Mesodermal cell (in vitro differentiated cells): ENCODE results near the gene CDK5RAP3.
"Not testable (repeated sequence)": the region's sequence is repeated elsewhere in the genome, so short reads cannot be mapped to it uniquely, and the experiment has no call there.

Source experiments
- H3K27ac ChIP-seq: 2 replicates; pipeline ENCODE4 v1.7.0; 2013; ENCODE audit warnings: mild to moderate bottlenecking, low read depth, low read length, moderate library complexity; ENCODE audit not compliant: severe bottlenecking
- H3K36me3 ChIP-seq: 2 replicates; pipeline ENCODE4 v1.7.1; 2013; ENCODE audit warnings: mild to moderate bottlenecking, low read length, moderate library complexity; ENCODE audit not compliant: control insufficient read depth, insufficient read depth
- H3K4me1 ChIP-seq: one replicate; pipeline ENCODE4 v1.7.1; 2013; ENCODE audit warnings: mild to moderate bottlenecking, low read length; ENCODE audit not compliant: insufficient read depth, control insufficient read depth, poor library complexity, severe bottlenecking
- H3K4me3 ChIP-seq: 2 replicates; pipeline ENCODE4 v1.7.0; 2013; ENCODE audit warnings: low read length, control low read depth, mild to moderate bottlenecking; ENCODE audit not compliant: insufficient read depth, poor library complexity, severe bottlenecking; ENCODE audit errors: extremely low read depth
- H3K9me3 ChIP-seq: 2 replicates; pipeline ENCODE4 v1.7.1; 2013; ENCODE audit warnings: mild to moderate bottlenecking, low read length, moderate library complexity; ENCODE audit not compliant: control insufficient read depth
- WGBS, 2 experiments: methylation state at CpG; one replicate each; pipeline ENCODE4 v1.1.5; 2013; ENCODE audit warnings: missing lambda C conversion rate in 2 of 2; ENCODE audit not compliant: insufficient coverage in 2 of 2; 5-methylcytosine and 5-hydroxymethylcytosine counted together

Gene CDK5RAP3

GRCh38 chr17:47978324-47978723 is 7.4 kb downstream of the CDK5RAP3 start:
- Histone ChIP-seq H3K4me3 (no peak overlapping the region), H3K9me3 (no peaks in the 10 kb centered on the region), H3K4me1 (peaks cover 20% of the 10 kb centered on the region), H3K36me3 (peaks cover 87% of the 10 kb centered on the region), H3K27ac (no peak overlapping the region)
- WGBS, 2 experiments = 11 to 25% methylated on average over 6 of the region's 7 CpGs

GRCh38 chr17:47980541-47980940 is 9.6 kb downstream of the CDK5RAP3 start:
- Histone ChIP-seq H3K4me1 (peaks cover 29% of the 10 kb centered on the region), H3K4me3 (no peak overlapping the region), H3K9me3 (no peaks in the 10 kb centered on the region), H3K36me3 (peaks cover 80% of the 10 kb centered on the region), H3K27ac (no peak overlapping the region)

DNA sequence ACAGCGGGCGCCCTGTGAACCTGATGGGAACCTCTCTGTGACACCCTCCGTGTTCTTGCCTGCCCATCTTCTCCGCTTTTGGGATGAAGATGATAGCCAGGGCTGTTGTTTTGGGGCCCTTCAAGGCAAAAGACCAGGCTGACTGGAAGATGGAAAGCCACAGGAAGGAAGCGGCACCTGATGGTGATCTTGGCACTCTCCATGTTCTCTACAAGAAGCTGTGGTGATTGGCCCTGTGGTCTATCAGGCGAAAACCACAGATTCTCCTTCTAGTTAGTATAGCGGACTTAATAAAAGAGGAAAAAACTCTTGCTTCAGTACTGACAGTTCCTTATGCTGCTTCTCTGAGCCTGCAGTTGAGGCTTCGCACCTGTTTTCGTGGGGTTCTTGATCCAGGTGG is 10.5 kb downstream of the CDK5RAP3 start:
- no peak overlapping the region for H3K4me3 ChIP-seq
- H3K4me1 ChIP-seq = peaks cover 29% of the 10 kb centered on the region
- H3K36me3 ChIP-seq = peaks cover 71% of the 10 kb centered on the region
- H3K9me3 ChIP-seq = no peaks in the 10 kb centered on the region
- 100% methylated on average over 7 to 9 of the region's 9 CpGs for WGBS, 2 experiments
- no peak overlapping the region for H3K27ac ChIP-seq

DNA sequence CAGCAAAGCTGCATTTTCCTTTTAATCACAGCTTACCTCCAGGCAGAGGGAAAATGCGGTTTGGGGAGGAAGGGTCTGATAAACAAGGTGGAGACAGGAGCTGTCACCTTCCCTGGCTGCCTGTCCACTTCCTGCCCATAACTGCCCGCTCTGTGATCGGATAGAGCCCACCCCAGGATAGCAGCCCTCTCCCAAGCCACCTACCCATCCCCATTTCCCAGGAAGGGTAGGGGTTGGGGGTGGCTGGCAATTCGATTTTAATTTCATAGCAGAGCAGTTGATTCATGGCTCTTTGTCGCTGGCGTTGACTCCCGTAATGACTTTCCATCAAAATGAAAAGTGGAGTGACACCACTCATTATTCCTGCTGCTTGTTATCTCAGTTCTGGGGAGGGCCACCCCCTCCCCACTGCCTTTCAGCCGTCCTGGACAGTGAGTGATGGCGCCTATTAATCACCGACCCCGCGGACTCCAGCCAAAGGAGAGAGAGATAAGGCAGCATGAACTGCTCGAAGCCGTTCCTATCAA is 11.2 kb downstream of the CDK5RAP3 start:
- peak overlapping the region; percentile 16 for H3K27ac ChIP-seq
- H3K36me3 ChIP-seq = peaks cover 67% of the 10 kb centered on the region
- no peaks in the 10 kb centered on the region for H3K9me3 ChIP-seq
- no peak overlapping the region for H3K4me3 ChIP-seq
- peaks cover 30% of the 10 kb centered on the region for H3K4me1 ChIP-seq
- WGBS, 2 experiments = 86 to 88% methylated on average over 6 to 7 of the region's 14 CpGs

DNA sequence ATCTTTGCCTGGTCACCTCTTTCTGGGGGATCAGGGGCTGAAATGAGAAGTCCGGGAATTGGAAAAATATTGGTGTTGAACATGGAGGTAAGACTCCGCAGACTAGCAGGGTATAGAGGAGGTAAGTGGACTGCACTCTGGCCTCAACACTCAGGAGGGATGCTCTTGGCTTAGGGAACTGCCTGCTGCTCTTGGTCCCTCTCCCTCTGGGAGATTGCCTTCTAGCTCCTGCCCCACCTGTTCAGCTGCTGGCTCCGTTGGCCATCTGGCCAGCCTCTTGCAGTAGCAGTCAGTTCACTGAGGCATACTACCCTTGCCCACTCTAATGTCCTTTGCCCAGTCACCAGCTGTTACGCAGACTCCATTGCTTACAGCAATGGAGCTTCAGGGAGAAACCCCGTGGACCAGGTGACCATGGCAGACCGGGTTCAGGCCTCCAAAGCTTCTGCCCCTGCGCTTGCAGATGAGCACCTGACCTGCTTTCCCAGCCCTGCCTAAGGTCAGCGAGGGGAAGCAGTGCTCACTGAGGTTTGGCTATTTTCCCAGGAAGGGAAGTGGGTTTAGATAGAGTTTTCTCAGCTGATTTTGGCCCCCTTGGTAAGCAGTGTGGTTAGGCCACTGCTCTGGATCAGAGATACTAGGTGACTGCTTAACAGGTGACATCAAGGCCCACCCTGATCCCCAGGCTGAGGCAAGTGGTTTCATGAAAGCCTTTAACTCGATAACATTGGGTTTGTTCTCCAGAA is 11.9 kb downstream of the CDK5RAP3 start:
- H3K9me3 ChIP-seq = no peaks in the 10 kb centered on the region
- WGBS, 2 experiments = 96 to 97% methylated on average over 7 to 9 of the region's 9 CpGs
- no peak overlapping the region for H3K4me3 ChIP-seq
- peaks cover 34% of the 10 kb centered on the region for H3K4me1 ChIP-seq
- H3K27ac ChIP-seq = peak overlapping the region; percentile 26
- peaks cover 62% of the 10 kb centered on the region for H3K36me3 ChIP-seq

- Histone ChIP-seq H3K9me3 (no peaks in the 10 kb centered on the region), H3K27ac (peak overlapping the region; percentile 29), H3K36me3 (peaks cover 58% of the 10 kb centered on the region), H3K4me3 (no peak overlapping the region), H3K4me1 (peaks cover 31% of the 10 kb centered on the region)
- WGBS, 2 experiments = 86 to 91% methylated on average over 9 to 10 of the region's 11 CpGs
Observed at GRCh38 chr17:47983492-47984223, 12.7 kb downstream of the CDK5RAP3 start.

GRCh38 chr17:47986520-47986919 is 15.6 kb downstream of the CDK5RAP3 start:
- H3K4me1 ChIP-seq = peaks cover 40% of the 10 kb centered on the region

DNA sequence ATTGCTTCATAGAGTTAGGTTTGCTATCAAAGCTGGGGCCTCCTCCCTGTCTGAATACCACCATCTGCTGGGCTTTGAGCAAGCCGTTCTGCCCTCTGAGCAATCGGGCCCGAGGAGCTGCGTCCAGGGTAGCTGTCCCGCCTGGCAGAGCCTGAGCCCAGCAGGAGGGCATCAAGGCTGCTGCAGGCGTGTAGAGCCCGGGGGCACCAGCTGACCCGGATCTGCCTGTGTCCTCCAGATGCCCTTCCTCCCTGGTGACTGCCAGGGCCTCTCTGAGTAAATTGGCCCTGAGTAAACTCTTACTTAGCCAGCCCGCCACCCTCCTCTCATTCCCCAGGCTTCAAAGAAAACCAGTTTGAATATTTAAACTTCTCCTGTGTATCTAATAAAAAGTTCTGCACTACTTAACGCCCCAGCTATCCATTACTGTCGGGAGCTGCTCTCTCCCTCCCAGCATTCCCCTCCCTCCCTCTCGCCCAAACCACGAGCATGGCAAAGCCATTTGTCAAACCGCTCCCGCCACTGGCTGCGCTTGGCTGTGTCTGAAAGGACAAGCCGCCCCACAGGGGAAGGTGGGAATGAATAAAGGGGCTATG is 16.4 kb downstream of the CDK5RAP3 start:
- H3K27ac ChIP-seq = peak overlapping the region; percentile 23
- no peak overlapping the region for H3K4me3 ChIP-seq
- H3K4me1 ChIP-seq = peaks cover 36% of the 10 kb centered on the region
- peaks cover 22% of the 10 kb centered on the region for H3K36me3 ChIP-seq
- H3K9me3 ChIP-seq = no peaks in the 10 kb centered on the region
- 55 to 61% methylated on average over 8 of the region's 17 CpGs for WGBS, 2 experiments

More at GRCh38 chr17:47986520-47986919, 15.6 kb downstream of the CDK5RAP3 start:
- H3K36me3 ChIP-seq = peaks cover 30% of the 10 kb centered on the region
- WGBS, 2 experiments = 87 to 95% methylated on average over 3 to 5 of the region's 5 CpGs
- H3K4me3 ChIP-seq = no peak overlapping the region
- no peaks in the 10 kb centered on the region for H3K9me3 ChIP-seq
- H3K27ac ChIP-seq = no peak overlapping the region

GRCh38 chr17:47988445-47988844 is 17.5 kb downstream of the CDK5RAP3 start:
- not testable (repeated sequence) for H3K27ac ChIP-seq, H3K4me3 ChIP-seq, H3K9me3 ChIP-seq
- WGBS, 2 experiments = 100% methylated on average over 1 of the region's 1 CpG; no CpG with 5 or more reads in 1 of the 2 experiments
- Histone ChIP-seq H3K36me3 (peaks cover 12% of the 10 kb centered on the region), H3K4me1 (peaks cover 31% of the 10 kb centered on the region)

DNA sequence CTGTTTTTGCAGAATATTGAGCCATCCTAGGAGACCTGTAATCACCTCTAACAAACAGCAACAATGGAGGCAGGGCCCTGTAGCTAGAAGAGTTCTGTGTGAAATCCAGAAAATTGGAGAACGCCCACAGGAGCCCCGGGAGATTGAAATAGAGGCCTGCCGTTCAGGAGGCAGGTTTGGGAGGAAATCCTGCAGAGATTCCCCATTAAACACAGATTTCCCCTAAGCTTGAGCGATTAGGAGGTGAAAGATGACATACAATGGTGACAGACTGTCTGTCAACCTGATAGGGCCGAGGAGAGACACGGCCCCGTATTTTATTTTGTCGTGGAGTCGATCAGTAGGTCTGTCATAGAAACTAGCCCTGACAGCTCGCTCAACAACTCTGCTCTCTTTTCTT is 18.2 kb downstream of the CDK5RAP3 start:
- Histone ChIP-seq H3K4me3 (no peak overlapping the region), H3K36me3 (peaks cover 9% of the 10 kb centered on the region), H3K27ac (no peak overlapping the region), H3K9me3 (no peaks in the 10 kb centered on the region), H3K4me1 (peaks cover 26% of the 10 kb centered on the region)
- 82 to 89% methylated on average over 8 to 10 of the region's 10 CpGs for WGBS, 2 experiments
